ENCODE measurements around the gene PRKCI.
"Not testable (repeated sequence)": the region's sequence is repeated elsewhere in the genome, so short reads cannot be mapped to it uniquely, and the experiment has no call there.

PRKCI gene

DNA sequence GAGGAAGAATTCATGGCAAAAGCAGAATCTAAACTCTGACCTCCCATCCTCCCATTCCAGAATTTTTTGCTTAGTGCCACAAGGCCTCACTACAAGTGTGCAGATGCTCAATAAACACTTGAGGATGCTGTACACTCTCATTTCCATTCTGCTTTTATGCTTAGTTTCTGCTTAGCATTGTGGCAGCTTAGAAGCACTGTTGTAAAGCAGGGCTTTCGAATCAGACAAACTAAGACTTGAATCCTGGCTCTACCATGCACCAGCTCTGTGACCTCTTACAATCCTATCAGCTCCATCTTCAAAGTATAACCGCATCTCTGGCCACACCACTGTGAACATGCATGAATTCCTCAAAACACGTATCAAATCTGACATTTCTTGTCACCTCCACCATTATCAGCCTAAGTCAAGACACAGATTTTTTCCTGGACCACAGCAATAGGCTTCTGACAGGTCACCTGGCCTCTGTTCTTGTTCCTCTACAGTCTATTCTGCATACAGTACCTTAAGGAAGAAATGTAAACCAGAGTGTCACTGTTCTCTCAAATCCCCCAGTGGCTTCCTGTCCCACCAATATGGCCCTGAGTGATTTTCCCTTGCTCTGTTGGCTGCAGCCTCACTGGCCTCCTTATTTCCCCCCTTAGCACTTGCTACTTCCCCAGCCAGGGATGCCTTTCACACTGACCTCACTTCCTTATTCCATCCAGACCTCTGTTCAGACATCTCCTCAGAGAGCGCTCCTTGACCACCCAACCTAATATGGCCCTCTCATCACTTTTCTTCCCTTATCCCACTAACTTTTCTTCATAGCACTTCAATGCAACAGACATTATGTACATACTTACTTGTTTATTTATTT is 32.6 kb upstream of the PRKCI start:
- no peak overlapping the region for H3K4me3 ChIP-seq (ENCODE audit: low read depth, low read length)
- no peak for DNase-seq (ENCODE audit: low read depth)
- in situ Hi-C loops (cut with HindIII; ENCODE audit: low sequenced_read_pairs): no loop called here
- TF ChIP-seq, protein P1, sequence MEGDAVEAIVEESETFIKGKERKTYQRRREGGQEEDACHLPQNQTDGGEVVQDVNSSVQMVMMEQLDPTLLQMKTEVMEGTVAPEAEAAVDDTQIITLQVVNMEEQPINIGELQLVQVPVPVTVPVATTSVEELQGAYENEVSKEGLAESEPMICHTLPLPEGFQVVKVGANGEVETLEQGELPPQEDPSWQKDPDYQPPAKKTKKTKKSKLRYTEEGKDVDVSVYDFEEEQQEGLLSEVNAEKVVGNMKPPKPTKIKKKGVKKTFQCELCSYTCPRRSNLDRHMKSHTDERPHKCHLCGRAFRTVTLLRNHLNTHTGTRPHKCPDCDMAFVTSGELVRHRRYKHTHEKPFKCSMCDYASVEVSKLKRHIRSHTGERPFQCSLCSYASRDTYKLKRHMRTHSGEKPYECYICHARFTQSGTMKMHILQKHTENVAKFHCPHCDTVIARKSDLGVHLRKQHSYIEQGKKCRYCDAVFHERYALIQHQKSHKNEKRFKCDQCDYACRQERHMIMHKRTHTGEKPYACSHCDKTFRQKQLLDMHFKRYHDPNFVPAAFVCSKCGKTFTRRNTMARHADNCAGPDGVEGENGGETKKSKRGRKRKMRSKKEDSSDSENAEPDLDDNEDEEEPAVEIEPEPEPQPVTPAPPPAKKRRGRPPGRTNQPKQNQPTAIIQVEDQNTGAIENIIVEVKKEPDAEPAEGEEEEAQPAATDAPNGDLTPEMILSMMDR (IDR thresholded peaks at IDR 0.05; ENCODE audit: low read depth, low read length, missing control alignments): no peak

- in situ Hi-C loops (cut with HindIII; ENCODE audit: low sequenced_read_pairs); H3K4me3 ChIP-seq (ENCODE audit: low read depth, low read length); DNase-seq (ENCODE audit: low read depth): not testable (repeated sequence)
These were observed 26.5 kb upstream of the PRKCI start for GRCh38 chr3:170195759-170196158.

- no peak overlapping the region for H3K4me3 ChIP-seq (ENCODE audit: low read depth, low read length)
- TF ChIP-seq, protein P1 (IDR thresholded peaks at IDR 0.05; ENCODE audit: low read depth, low read length, missing control alignments): no peak
- DNase-seq (ENCODE audit: low read depth): no peak
- in situ Hi-C loops (cut with HindIII; ENCODE audit: low sequenced_read_pairs): no loop called here
These were observed 25.4 kb upstream of the PRKCI start for GRCh38 chr3:170196833-170197232.

DNA sequence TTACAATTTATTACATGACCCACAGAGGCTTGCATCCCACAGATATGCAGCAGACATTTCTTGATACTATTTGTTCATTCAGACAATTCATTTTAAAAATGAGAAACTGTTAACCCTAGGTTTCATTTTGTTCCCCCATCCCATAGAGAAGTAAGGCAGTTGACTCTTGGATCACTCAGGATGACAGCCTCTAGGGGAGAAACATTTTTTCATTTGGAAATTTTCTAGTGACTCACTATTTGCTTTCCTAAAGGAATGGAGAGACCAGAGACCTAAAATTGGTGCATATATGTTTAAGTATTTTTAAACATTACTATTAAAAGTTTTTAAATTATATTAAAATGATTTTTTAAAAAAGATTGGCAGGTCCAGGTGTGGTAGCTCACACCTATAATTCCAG is 21.2 kb upstream of the PRKCI start:
- no peak for DNase-seq (ENCODE audit: low read depth)
- TF ChIP-seq, protein P1 (IDR thresholded peaks at IDR 0.05; ENCODE audit: low read depth, low read length, missing control alignments): no peak
- in situ Hi-C loops (cut with HindIII; ENCODE audit: low sequenced_read_pairs): no loop called here
- H3K4me3 ChIP-seq (ENCODE audit: low read depth, low read length): no peak overlapping the region

- TF ChIP-seq, protein P1 (IDR thresholded peaks at IDR 0.05; ENCODE audit: low read depth, low read length, missing control alignments): no peak
- no peak overlapping the region for H3K4me3 ChIP-seq (ENCODE audit: low read depth, low read length)
- no peak for DNase-seq (ENCODE audit: low read depth)
- in situ Hi-C loops (cut with HindIII; ENCODE audit: low sequenced_read_pairs): no loop called here
These were observed 20.7 kb upstream of the PRKCI start for GRCh38 chr3:170201527-170201926.

- in situ Hi-C loops (cut with HindIII; ENCODE audit: low sequenced_read_pairs): no loop called here
- TF ChIP-seq, protein P1 (IDR thresholded peaks at IDR 0.05; ENCODE audit: low read depth, low read length, missing control alignments): no peak
- no peak overlapping the region for H3K4me3 ChIP-seq (ENCODE audit: low read depth, low read length)
- no peak for DNase-seq (ENCODE audit: low read depth)
These were observed 18.8 kb upstream of the PRKCI start for GRCh38 chr3:170203457-170203856.

DNA sequence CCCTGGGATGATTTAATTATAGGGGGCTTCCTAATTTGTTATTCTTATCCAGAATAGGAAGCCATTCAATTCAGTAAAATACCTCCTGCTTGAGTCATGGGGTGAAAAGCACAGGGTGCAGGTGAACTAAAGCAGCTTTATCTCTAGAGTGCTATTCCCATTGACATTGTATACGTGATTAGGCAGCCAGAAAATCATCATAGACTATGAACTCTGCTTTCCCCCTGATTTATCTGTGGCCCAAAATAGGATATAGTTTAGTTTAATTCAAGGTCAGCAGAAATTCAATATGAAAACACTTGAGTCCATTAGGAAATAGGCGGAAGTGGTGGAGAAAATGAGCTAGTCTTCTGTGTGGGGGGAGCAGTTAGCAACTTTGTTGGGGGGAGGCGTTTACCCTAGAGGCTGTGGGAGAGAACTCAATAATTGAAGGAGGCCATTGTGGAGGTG is 18.2 kb upstream of the PRKCI start:
- no peak overlapping the region for H3K4me3 ChIP-seq (ENCODE audit: low read depth, low read length)
- in situ Hi-C loops (cut with HindIII; ENCODE audit: low sequenced_read_pairs): no loop called here
- DNase-seq (ENCODE audit: low read depth): no peak
- TF ChIP-seq, protein P1 (IDR thresholded peaks at IDR 0.05; ENCODE audit: low read depth, low read length, missing control alignments): no peak
